Fibroblast of villous mesenchyme (primary cell): ENCODE results near the gene HDLBP. TPM values are rescaled to one million over a fixed set of nuclear protein-coding genes. Genes with fewer than 3 reads are reported as not detected.

Source experiments
- DNase-seq: peaks from one replicate; pipeline ENCODE4 v3.0.0-alpha.2; 2010; ENCODE audit warnings: low read depth
- H3K4me3 ChIP-seq: 2 replicates; pipeline ENCODE4 v1.5.1; 2011; ENCODE audit warnings: low read depth, mild to moderate bottlenecking, low read length
- CTCF ChIP-seq: IDR thresholded peaks from 2 replicates; pipeline ENCODE4 v1.5.1; 2012; ENCODE audit warnings: low read depth, mild to moderate bottlenecking, low read length; ENCODE audit not compliant: insufficient read depth
- total RNA-seq: library from RNA; depleted of rRNA; stranded (reverse); fragments of >200 nt; gene quantifications from 2 replicates; pipeline ENCODE4 v1.2.3, GENCODE V29; 2012

The HDLBP gene
- total RNA-seq, 1 donor, result 1,343 TPM

- no peak for TF ChIP-seq CTCF
- DNase-seq, result no peak
- H3K4me3 ChIP-seq, result no peak overlapping the region
Measured at GRCh38 chr2:241184901-241185300, 130.6 kb downstream of the HDLBP start.

- DNase-seq, result no peak
- no peak for TF ChIP-seq CTCF
- no peak overlapping the region for H3K4me3 ChIP-seq
Measured at GRCh38 chr2:241183221-241183620, 132.3 kb downstream of the HDLBP start.

GRCh38 chr2:241182531-241183133 lies 132.8 kb downstream of the HDLBP start:
- TF ChIP-seq CTCF, result no peak
- DNase-seq, result no peak

GRCh38 chr2:241182126-241182525 lies 133.3 kb downstream of the HDLBP start:
- DNase-seq, result no peak
- no peak overlapping the region for H3K4me3 ChIP-seq
- no peak for TF ChIP-seq CTCF

More at GRCh38 chr2:241182531-241183133, 132.8 kb downstream of the HDLBP start:
- no peak overlapping the region for H3K4me3 ChIP-seq

GRCh38 chr2:241180495-241180894 lies 135.0 kb downstream of the HDLBP start:
- no peak for TF ChIP-seq CTCF
- no peak for DNase-seq
- no peak overlapping the region for H3K4me3 ChIP-seq

- no peak for TF ChIP-seq CTCF
- DNase-seq, result peak; percentile 5
- H3K4me3 ChIP-seq, result no peak overlapping the region
Measured at GRCh38 chr2:241179899-241180298, 135.6 kb downstream of the HDLBP start.

- DNase-seq, result no peak
- no peak overlapping the region for H3K4me3 ChIP-seq
- no peak for TF ChIP-seq CTCF
Measured at GRCh38 chr2:241178961-241179360, 136.5 kb downstream of the HDLBP start.
